Muscle layer of duodenum (tissue), 2 donors: ENCODE measurements around the gene PTPRN2.

ENCODE experiments used
- H3K27ac ChIP-seq: one replicate; pipeline ENCODE4 v1.7.0; 2013; ENCODE audit warnings: mild to moderate bottlenecking, low read length
- H3K27me3 ChIP-seq: one replicate; pipeline ENCODE4 v1.7.0; 2013; ENCODE audit warnings: low read depth, mild to moderate bottlenecking, control low read depth, low read length
- H3K36me3 ChIP-seq, 2 donors: one replicate each; pipeline ENCODE4 v1.7.0; 2013; ENCODE audit warnings: low read length in 2 of 2, control low read depth in 1 of 2, mild to moderate bottlenecking in 1 of 2; ENCODE audit not compliant: insufficient read depth in 2 of 2, control insufficient read depth in 1 of 2
- H3K4me1 ChIP-seq, 2 donors: one replicate each; pipeline ENCODE4 v1.7.0; 2013; ENCODE audit warnings: low read length in 2 of 2, mild to moderate bottlenecking in 2 of 2, control low read depth in 1 of 2, moderate library complexity in 1 of 2; ENCODE audit not compliant: insufficient read depth in 2 of 2, control insufficient read depth in 1 of 2
- H3K4me3 ChIP-seq, 2 donors: one replicate each; pipeline ENCODE4 v1.7.0; 2013; ENCODE audit warnings: low read length in 2 of 2, low read depth in 1 of 2, mild to moderate bottlenecking in 1 of 2
- H3K9me3 ChIP-seq, 2 donors: one replicate each; pipeline ENCODE4 v1.7.0; 2013; ENCODE audit warnings: low read length in 2 of 2, control low read depth in 1 of 2, mild to moderate bottlenecking in 1 of 2; ENCODE audit not compliant: control insufficient read depth in 1 of 2
- donor health status: healthy.

Gene PTPRN2

GRCh38 chr7:158490171-158490782 lies 97.3 kb downstream of the PTPRN2 start:
- H3K4me3 ChIP-seq, result no peak overlapping the region
- H3K27me3 ChIP-seq, result no peaks in the 10 kb centered on the region
- no peaks in the 10 kb centered on the region for H3K9me3 ChIP-seq
- no peak overlapping the region for H3K27ac ChIP-seq
- H3K36me3 ChIP-seq, result no peaks in the 10 kb centered on the region
- H3K4me1 ChIP-seq, result no peaks in the 10 kb centered on the region

- Histone ChIP-seq H3K4me3 (no peak overlapping the region), H3K27me3 (no peaks in the 10 kb centered on the region), H3K27ac (no peak overlapping the region), H3K4me1 (no peaks in the 10 kb centered on the region), H3K9me3 (no peaks in the 10 kb centered on the region), H3K36me3 (no peaks in the 10 kb centered on the region)
Measured at GRCh38 chr7:158489462-158490155, 98.0 kb downstream of the PTPRN2 start.

- no peak overlapping the region for H3K4me3 ChIP-seq
Measured at GRCh38 chr7:158488181-158488971, 99.2 kb downstream of the PTPRN2 start.

GRCh38 chr7:158487631-158488151 lies 99.9 kb downstream of the PTPRN2 start:
- Histone ChIP-seq H3K27ac (no peak overlapping the region), H3K27me3 (no peaks in the 10 kb centered on the region), H3K4me3 (no peak overlapping the region), H3K4me1 (no peaks in the 10 kb centered on the region), H3K9me3 (no peaks in the 10 kb centered on the region), H3K36me3 (no peaks in the 10 kb centered on the region)

More at GRCh38 chr7:158488181-158488971, 99.2 kb downstream of the PTPRN2 start:
- no peaks in the 10 kb centered on the region for H3K27me3 ChIP-seq
- no peak overlapping the region for H3K27ac ChIP-seq
- no peaks in the 10 kb centered on the region for H3K4me1 ChIP-seq
- no peaks in the 10 kb centered on the region for H3K9me3 ChIP-seq
- H3K36me3 ChIP-seq, result no peaks in the 10 kb centered on the region

GRCh38 chr7:158486919-158487318 lies 100.7 kb downstream of the PTPRN2 start:
- Histone ChIP-seq H3K27ac (no peak overlapping the region), H3K4me1 (no peaks in the 10 kb centered on the region), H3K36me3 (no peaks in the 10 kb centered on the region), H3K9me3 (no peaks in the 10 kb centered on the region), H3K4me3 (no peak overlapping the region), H3K27me3 (no peaks in the 10 kb centered on the region)

- Histone ChIP-seq H3K36me3 (no peaks in the 10 kb centered on the region), H3K27ac (no peak overlapping the region), H3K4me3 (no peak overlapping the region), H3K27me3 (no peaks in the 10 kb centered on the region), H3K9me3 (no peaks in the 10 kb centered on the region), H3K4me1 (no peaks in the 10 kb centered on the region)
Measured at GRCh38 chr7:158484801-158485531, 102.7 kb downstream of the PTPRN2 start.

GRCh38 chr7:158482480-158482879 lies 105.1 kb downstream of the PTPRN2 start:
- H3K27me3 ChIP-seq, result no peaks in the 10 kb centered on the region
- H3K9me3 ChIP-seq, result no peaks in the 10 kb centered on the region
- no peaks in the 10 kb centered on the region for H3K36me3 ChIP-seq
- H3K4me3 ChIP-seq, result no peak overlapping the region
- no peaks in the 10 kb centered on the region for H3K4me1 ChIP-seq
- no peak overlapping the region for H3K27ac ChIP-seq

- H3K27me3 ChIP-seq, result no peaks in the 10 kb centered on the region
- no peaks in the 10 kb centered on the region for H3K4me1 ChIP-seq
- H3K9me3 ChIP-seq, result no peaks in the 10 kb centered on the region
- H3K27ac ChIP-seq, result no peak overlapping the region
- no peak overlapping the region for H3K4me3 ChIP-seq
- H3K36me3 ChIP-seq, result no peaks in the 10 kb centered on the region
Measured at GRCh38 chr7:158479664-158480025, 108.0 kb downstream of the PTPRN2 start.

- H3K36me3 ChIP-seq, result no peaks in the 10 kb centered on the region
- H3K27me3 ChIP-seq, result no peaks in the 10 kb centered on the region
- no peak overlapping the region for H3K27ac ChIP-seq
- no peaks in the 10 kb centered on the region for H3K4me1 ChIP-seq
- no peaks in the 10 kb centered on the region for H3K9me3 ChIP-seq
- H3K4me3 ChIP-seq, result no peak overlapping the region
Measured at GRCh38 chr7:158479021-158479663, 108.5 kb downstream of the PTPRN2 start.

- H3K4me1 ChIP-seq, result no peaks in the 10 kb centered on the region
- no peak overlapping the region for H3K27ac ChIP-seq
- H3K27me3 ChIP-seq, result no peaks in the 10 kb centered on the region
- no peaks in the 10 kb centered on the region for H3K36me3 ChIP-seq
- no peak overlapping the region for H3K4me3 ChIP-seq
- H3K9me3 ChIP-seq, result no peaks in the 10 kb centered on the region
Measured at GRCh38 chr7:158477866-158478265, 109.8 kb downstream of the PTPRN2 start.
